BJ (cell line): ENCODE results near the gene KCP. TPM values are rescaled to one million over a fixed set of nuclear protein-coding genes. Genes with fewer than 3 reads are reported as not detected.

Experiments
- CTCF ChIA-PET: fragments of 350-600 bp; formaldehyde crosslinking; extraction: SDS; loops from one replicate; lab custom pipeline; 2021; ENCODE audit warnings: antibody characterized with exemption, inconsistent platforms; lab: Yijun Ruan, JAX
- POLR2A ChIA-PET: fragments of 300-600 bp; sonication (Branson Sonifier 250); formaldehyde crosslinking; extraction: SDS; loops from one replicate; lab custom pipeline; 2021; ENCODE audit warnings: antibody characterized with exemption; lab: Charles Lee
- DNase-seq: peaks from one replicate; pipeline ENCODE4 v3.0.0-alpha.2; 2011; ENCODE audit warnings: low read depth
- H3K27me3 ChIP-seq: 2 replicates; pipeline ENCODE4 v1.6.0; 2011; ENCODE audit warnings: low read length; ENCODE audit not compliant: control insufficient read depth, insufficient read depth
- H3K36me3 ChIP-seq: 2 replicates; pipeline ENCODE4 v1.5.1; 2011; ENCODE audit warnings: low read length; ENCODE audit not compliant: control insufficient read depth, insufficient read depth
- H3K4me3 ChIP-seq: 2 replicates; pipeline ENCODE4 v1.5.1; 2011; ENCODE audit warnings: low read depth, mild to moderate bottlenecking, control low read depth, low read length
- polyA plus RNA-seq: library from polyadenylated mRNA; depleted of rRNA; stranded (reverse); fragments of >200 nt; gene quantifications from 2 replicates; pipeline ENCODE4 v1.2.3, GENCODE V29; 2011
- TF ChIP-seq, protein P1 (sequence below): IDR thresholded peaks from 2 replicates; pipeline ENCODE4 v1.5.1; 2011; ENCODE audit warnings: low read depth, mild to moderate bottlenecking, control low read depth, inconsistent platforms, low read length, moderate library complexity; ENCODE audit not compliant: insufficient read depth

KCP gene
- polyA plus RNA-seq, 1 experiment, result not detected

DNA sequence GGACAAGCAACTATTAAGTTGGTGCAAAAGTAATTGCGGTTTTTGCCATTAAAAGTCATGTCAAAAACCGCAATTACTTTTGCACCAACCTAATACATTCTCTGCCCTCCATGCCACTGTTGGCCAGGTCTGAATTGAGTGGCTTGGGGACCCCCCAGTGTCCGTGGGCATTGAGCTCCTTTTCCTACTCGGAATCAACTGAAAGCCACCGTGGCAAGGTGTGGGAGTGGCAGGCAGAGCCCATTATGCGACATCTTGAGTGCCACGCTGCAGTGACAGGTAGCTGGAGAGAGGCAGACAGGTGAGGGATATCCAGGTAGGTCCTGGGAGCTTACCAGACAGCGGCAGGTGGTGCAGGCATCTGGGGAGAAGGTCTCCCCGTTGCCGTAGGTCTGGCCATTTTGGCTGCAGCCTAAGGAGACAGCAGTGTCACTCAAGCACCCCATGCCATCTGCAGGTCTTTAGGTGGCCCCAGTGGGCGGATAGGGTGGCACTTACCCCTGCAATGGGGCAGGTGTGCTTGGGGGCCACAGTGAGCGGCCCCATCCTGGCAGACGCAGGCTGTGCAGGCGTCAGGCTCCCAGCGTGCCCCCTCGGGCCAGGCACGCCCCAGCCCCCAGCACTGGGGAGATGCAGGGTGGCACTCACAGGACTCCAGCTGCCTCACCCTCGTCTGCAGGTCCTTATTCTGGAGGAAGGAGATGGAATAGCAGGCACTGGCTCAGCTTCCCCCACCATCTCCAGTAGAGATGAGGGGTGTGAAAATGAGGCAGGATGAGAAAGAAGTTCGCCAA lies 3.5 kb downstream of the KCP start:
- Histone ChIP-seq H3K36me3 (no peaks in the 10 kb centered on the region), H3K27me3 (peaks cover 17% of the 10 kb centered on the region), H3K4me3 (no peak overlapping the region)
- DNase-seq, result no peak
- ChIA-PET CTCF (interaction anchor here (0.6 to 1.5 kb wide), 2 partner anchors 36 to 185 kb away, joined by 3 to 4 read pairs; no protein-coding TSS in a partner anchor), POLR2A (no interaction called here)
- TF ChIP-seq, protein P1, sequence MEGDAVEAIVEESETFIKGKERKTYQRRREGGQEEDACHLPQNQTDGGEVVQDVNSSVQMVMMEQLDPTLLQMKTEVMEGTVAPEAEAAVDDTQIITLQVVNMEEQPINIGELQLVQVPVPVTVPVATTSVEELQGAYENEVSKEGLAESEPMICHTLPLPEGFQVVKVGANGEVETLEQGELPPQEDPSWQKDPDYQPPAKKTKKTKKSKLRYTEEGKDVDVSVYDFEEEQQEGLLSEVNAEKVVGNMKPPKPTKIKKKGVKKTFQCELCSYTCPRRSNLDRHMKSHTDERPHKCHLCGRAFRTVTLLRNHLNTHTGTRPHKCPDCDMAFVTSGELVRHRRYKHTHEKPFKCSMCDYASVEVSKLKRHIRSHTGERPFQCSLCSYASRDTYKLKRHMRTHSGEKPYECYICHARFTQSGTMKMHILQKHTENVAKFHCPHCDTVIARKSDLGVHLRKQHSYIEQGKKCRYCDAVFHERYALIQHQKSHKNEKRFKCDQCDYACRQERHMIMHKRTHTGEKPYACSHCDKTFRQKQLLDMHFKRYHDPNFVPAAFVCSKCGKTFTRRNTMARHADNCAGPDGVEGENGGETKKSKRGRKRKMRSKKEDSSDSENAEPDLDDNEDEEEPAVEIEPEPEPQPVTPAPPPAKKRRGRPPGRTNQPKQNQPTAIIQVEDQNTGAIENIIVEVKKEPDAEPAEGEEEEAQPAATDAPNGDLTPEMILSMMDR, result no peak

DNA sequence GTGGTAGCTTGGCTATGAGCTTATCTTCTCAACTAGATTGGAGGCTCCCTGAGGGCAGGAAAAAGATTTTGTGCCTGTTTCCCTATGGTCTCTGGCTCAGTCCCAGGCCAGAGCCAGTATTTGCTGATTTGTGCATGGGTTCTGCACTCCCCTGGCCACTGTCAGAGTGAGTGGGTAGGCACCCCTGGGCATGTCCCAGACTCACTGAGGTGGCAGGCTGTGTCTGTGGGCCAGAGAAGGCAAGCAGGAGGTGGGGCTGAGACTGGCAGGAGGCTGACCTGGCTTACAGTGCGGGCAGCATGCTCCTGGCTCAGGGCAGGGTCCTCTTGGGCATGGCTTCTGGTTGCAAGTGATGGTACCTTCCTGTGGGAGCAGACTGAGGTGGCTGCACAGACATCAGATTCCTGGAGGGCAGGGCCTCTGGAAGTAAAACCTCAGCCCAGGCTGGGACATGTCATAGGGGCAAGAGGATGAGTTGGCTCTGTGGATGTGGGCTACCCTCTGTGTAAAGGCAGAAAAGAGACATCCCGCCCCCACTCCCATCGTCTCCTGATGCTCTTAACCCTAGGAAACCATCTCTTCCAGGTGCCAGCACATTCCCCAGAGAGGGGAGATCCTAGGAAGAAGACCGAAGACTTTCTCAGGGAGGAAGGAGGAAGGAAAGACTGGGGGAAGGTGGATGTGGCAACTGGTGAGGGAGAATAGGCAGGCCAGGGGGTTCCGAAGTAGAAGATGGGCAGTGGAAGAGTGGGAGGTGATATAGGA lies 4.3 kb downstream of the KCP start:
- DNase-seq, result no peak
- Histone ChIP-seq H3K36me3 (no peaks in the 10 kb centered on the region), H3K27me3 (peaks cover 13% of the 10 kb centered on the region), H3K4me3 (no peak overlapping the region)
- POLR2A ChIA-PET, result no interaction called here
- CTCF ChIA-PET, result interaction anchor here (1.5 to 7.2 kb wide), 2 partner anchors 184 to 186 kb away, joined by 4 to 77 read pairs; no protein-coding TSS in a partner anchor
- TF ChIP-seq, protein P1, result no peak

DNA sequence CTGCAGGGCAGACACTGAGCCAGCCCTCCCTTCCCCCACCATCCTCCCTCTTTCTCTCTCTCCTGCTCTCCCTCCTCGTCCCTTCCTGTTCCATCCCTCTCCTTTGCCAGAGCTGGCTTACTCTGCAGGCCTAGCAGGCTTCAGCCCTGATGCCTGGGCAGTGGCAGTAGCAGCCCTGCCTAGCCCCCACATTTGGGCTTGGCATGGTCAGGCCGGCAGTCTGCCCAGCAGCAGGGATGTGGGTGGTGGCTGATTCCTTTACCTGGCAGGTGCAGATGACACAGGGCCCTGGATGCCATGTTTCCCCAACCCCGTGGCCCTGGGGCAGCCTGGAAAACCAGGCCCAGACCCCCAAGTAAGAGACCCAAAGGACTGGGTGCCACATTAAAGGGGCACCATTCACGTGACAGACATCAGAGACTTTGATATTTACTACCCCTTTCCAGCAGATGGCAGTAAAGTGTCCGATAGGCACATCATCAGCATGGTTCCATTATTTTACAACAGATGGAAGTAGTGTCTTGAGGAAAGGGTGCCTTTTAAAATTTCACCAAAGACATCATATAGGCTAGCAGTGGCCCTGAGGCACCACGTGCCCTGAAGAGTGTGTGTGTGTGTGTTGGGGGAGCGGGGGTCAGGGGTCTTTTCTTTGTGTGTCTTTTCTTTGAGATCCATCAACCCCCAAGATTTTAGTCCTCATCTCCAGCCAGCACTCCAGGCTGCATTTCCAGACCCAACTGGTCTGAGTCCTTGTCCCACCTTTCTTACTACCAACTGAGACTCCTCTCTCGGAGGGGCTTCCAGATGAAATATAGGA lies 5.9 kb downstream of the KCP start:
- ChIA-PET POLR2A (no interaction called here), CTCF (interaction anchor here (1.0 to 7.2 kb wide), 4 partner anchors 12 to 194 kb away, joined by 3 to 77 read pairs (median 5); no protein-coding TSS in a partner anchor)
- Histone ChIP-seq H3K27me3 (peaks cover 7% of the 10 kb centered on the region), H3K36me3 (no peaks in the 10 kb centered on the region), H3K4me3 (no peak overlapping the region)
- TF ChIP-seq, protein P1, result peak; percentile 63
- DNase-seq, result no peak

DNA sequence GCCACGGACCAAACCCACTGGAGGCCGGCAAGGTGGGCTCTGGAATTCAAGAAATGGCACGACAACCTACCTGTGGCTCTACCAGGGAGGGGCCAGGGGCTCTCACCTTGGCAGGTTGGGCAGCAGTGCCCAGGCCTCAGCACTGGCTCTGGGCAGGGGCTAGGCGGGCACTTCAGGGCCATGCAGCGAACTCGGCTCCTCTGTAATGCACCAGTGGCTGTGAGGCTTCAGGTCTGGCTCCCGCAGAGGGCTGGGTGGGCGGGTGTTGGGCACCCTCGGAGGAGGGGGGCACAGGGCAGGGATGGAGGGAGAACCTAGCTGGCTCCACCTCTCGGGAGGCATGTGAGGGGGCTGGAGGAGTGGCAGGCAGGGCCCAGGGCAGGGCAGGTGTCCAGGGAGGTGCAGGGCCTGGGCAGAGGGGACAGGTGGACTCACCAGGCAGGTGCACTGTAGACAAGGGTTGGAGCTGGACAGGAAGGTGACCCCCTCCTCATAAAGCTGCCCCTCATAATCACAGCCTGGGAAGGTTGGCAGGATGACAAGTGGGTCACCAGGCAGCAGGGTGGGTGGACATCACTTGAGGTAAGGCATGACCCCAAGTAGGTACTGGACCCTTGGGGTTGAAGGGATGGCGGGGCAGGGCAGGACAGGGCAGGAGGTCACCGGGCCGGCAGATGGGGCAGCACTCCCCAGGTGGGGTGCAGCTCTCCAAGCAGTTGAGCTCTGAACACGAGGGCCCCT lies 6.7 kb downstream of the KCP start:
- Histone ChIP-seq H3K27me3 (peaks cover 2% of the 10 kb centered on the region), H3K4me3 (no peak overlapping the region), H3K36me3 (no peaks in the 10 kb centered on the region)
- DNase-seq, result no peak
- POLR2A ChIA-PET, result no interaction called here
- TF ChIP-seq, protein P1, result no peak
- CTCF ChIA-PET, result interaction anchor here (0.8 to 7.2 kb wide), 8 partner anchors 11 to 195 kb away, joined by 3 to 77 read pairs (median 4); partner anchors contain the start of gene ATP6V1F
